ENCODE results near the gene TKTL1.

DNA sequence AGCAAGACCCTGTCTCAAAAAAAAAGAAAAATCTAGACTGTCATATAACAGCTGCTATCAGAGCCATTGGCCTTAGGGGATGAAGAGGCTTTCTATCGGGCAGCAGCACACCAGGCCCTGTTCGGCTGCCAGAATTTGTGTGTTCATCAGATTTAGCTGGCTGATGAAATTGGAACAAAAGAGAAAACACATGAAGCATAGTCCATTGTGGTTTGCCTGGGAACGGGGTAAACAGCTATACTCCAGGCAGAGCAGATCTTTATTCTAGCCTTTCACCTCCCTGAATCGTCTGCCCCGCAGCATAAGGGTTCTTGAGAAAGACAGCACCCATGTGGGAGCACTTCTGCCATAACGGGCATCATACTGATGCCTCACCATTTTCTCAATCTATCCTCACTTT lies 11.6 kb downstream of the TKTL1 start:
- TF ChIP-seq EP300 (conservative IDR thresholded peaks at IDR 0.05; ENCODE audit: poor library complexity, severe bottlenecking) (no peak), TAF1 (IDR thresholded peaks at IDR 0.05; ENCODE audit: low read depth) (no peak), SMC3 (conservative IDR thresholded peaks at IDR 0.05; ENCODE audit: poor library complexity) (no peak), CTCF (IDR thresholded peaks at IDR 0.05; ENCODE audit: poor library complexity, severe bottlenecking) (no peak), EZH2 (IDR thresholded peaks at IDR 0.05; ENCODE audit: borderline replicate concordance, insufficient read depth, low read length, poor library complexity, severe bottlenecking) (no peak), REST (IDR thresholded peaks at IDR 0.05; ENCODE audit: borderline replicate concordance) (no peak), POLR2AphosphoS5 (IDR thresholded peaks at IDR 0.05) (no peak)

Data from neural cell (in vitro differentiated cells).